ENCODE results near the gene PSMB10. TPM values are rescaled to one million over a fixed set of nuclear protein-coding genes. Genes with fewer than 3 reads are reported as not detected.

PSMB10 gene
- total RNA-seq, 1 experiment from 2014 or later: 41.0 TPM

GRCh38 chr16:67957622-67958021, 21.0 kb upstream of the PSMB10 start:
- no peaks in the 10 kb centered on the region for H3K27me3 ChIP-seq (ENCODE audit: insufficient read depth, low read length)
- BruUV-seq (replicated peaks): no TSS peak
- H3K36me3 ChIP-seq (ENCODE audit: control insufficient read depth in 1 of 2, insufficient read depth in 2 of 2, low read length in 2 of 2): peaks cover 9 to 10% of the 10 kb centered on the region in 2 experiments; a peak in 3 of 4 replicates
- no peaks in the 10 kb centered on the region for H4K20me1 ChIP-seq (ENCODE audit: insufficient read depth)
- H3K4me2 ChIP-seq (ENCODE audit: low read length): no peak overlapping the region
- H2AFZ ChIP-seq (ENCODE audit: low read depth, low read length, poor library complexity, severe bottlenecking): no peak overlapping the region
- no peak overlapping the region for H3K4me3 ChIP-seq (replicated peaks in 1 of 2; ENCODE audit: low read depth in 1 of 2, low read length in 2 of 2)
- no peaks in the 10 kb centered on the region for H3K9me2 ChIP-seq (ENCODE audit: insufficient read depth)
- POLR2A ChIA-PET: no interaction called here
- intact Hi-C loops (cut with micrococcal nuclease): no loop called here
- CTCF ChIA-PET: no interaction called here
- no peaks in the 10 kb centered on the region; a peak in 1 of 4 replicates for H3K4me1 ChIP-seq (ENCODE audit: control insufficient read depth in 1 of 2, insufficient read depth in 2 of 2, low read length in 2 of 2)
- H3K79me2 ChIP-seq (ENCODE audit: insufficient read depth, low read length): no peaks in the 10 kb centered on the region
- H3K27ac ChIP-seq (ENCODE audit: low read depth, low read length): no peak overlapping the region
- no peak for TF ChIP-seq SIN3A (IDR thresholded peaks at IDR 0.05; ENCODE audit: low read depth)
- TF ChIP-seq ZFX (IDR thresholded peaks at IDR 0.05): no peak
- TF ChIP-seq CBX3 (IDR thresholded peaks at IDR 0.05; ENCODE audit: low read depth): no peak
- TF ChIP-seq FOSL1 (IDR thresholded peaks at IDR 0.05; ENCODE audit: low read depth): no peak
- no peak for TF ChIP-seq SRF (IDR thresholded peaks at IDR 0.05; ENCODE audit: low read depth)
- TF ChIP-seq, protein P1, sequence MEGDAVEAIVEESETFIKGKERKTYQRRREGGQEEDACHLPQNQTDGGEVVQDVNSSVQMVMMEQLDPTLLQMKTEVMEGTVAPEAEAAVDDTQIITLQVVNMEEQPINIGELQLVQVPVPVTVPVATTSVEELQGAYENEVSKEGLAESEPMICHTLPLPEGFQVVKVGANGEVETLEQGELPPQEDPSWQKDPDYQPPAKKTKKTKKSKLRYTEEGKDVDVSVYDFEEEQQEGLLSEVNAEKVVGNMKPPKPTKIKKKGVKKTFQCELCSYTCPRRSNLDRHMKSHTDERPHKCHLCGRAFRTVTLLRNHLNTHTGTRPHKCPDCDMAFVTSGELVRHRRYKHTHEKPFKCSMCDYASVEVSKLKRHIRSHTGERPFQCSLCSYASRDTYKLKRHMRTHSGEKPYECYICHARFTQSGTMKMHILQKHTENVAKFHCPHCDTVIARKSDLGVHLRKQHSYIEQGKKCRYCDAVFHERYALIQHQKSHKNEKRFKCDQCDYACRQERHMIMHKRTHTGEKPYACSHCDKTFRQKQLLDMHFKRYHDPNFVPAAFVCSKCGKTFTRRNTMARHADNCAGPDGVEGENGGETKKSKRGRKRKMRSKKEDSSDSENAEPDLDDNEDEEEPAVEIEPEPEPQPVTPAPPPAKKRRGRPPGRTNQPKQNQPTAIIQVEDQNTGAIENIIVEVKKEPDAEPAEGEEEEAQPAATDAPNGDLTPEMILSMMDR (IDR thresholded peaks at IDR 0.05 in 2 of 3, conservative IDR thresholded peaks at IDR 0.05 in 1 of 3; ENCODE audit: borderline replicate concordance in 1 of 3, insufficient read depth in 1 of 3, low read depth in 2 of 3, low read length in 2 of 3): no peak
- TF ChIP-seq, protein P2, sequence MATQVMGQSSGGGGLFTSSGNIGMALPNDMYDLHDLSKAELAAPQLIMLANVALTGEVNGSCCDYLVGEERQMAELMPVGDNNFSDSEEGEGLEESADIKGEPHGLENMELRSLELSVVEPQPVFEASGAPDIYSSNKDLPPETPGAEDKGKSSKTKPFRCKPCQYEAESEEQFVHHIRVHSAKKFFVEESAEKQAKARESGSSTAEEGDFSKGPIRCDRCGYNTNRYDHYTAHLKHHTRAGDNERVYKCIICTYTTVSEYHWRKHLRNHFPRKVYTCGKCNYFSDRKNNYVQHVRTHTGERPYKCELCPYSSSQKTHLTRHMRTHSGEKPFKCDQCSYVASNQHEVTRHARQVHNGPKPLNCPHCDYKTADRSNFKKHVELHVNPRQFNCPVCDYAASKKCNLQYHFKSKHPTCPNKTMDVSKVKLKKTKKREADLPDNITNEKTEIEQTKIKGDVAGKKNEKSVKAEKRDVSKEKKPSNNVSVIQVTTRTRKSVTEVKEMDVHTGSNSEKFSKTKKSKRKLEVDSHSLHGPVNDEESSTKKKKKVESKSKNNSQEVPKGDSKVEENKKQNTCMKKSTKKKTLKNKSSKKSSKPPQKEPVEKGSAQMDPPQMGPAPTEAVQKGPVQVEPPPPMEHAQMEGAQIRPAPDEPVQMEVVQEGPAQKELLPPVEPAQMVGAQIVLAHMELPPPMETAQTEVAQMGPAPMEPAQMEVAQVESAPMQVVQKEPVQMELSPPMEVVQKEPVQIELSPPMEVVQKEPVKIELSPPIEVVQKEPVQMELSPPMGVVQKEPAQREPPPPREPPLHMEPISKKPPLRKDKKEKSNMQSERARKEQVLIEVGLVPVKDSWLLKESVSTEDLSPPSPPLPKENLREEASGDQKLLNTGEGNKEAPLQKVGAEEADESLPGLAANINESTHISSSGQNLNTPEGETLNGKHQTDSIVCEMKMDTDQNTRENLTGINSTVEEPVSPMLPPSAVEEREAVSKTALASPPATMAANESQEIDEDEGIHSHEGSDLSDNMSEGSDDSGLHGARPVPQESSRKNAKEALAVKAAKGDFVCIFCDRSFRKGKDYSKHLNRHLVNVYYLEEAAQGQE (IDR thresholded peaks at IDR 0.05; ENCODE audit: low read depth): no peak
- no peak overlapping the region for H3K9ac ChIP-seq (ENCODE audit: low read length)
- DNase-seq (ENCODE audit: low read depth, low spot score) (no peak), ATAC-seq (no peak)
- H3K9me3 ChIP-seq (ENCODE audit: control insufficient read depth in 1 of 2, insufficient read depth in 1 of 2, low read depth in 1 of 2, low read length in 2 of 2): no peaks in the 10 kb centered on the region
- RAD21 ChIA-PET (ENCODE audit: low non-redundant PET in 1 of 2, low total read pairs in 2 of 2, uncharacterized antibody in 2 of 2, unreplicated experiment in 2 of 2): no interaction called here

All from HCT116 (cell line).